Loucy (cell line): Measurements from ENCODE around the gene KAT7.

Source experiments
- H2AFZ ChIP-seq: fragments of 200-600 bp; sonication (generic); 2 replicates; pipeline ENCODE4 v1.6.0; 2016; ENCODE audit warnings: antibody characterized with exemption, mild to moderate bottlenecking, low read length, moderate library complexity
- H3F3A ChIP-seq: fragments of 200-600 bp; 2 replicates; pipeline ENCODE4 v1.6.0; 2016; ENCODE audit warnings: antibody characterized with exemption, low read depth, mild to moderate bottlenecking
- H3K27me3 ChIP-seq: fragments of 200-600 bp; sonication (generic); 2 replicates; pipeline ENCODE4 v1.6.1; 2014; ENCODE audit warnings: low read length, mild to moderate bottlenecking; ENCODE audit not compliant: insufficient read depth, poor library complexity, severe bottlenecking
- H3K36me3 ChIP-seq: fragments of 200-600 bp; sonication (generic); 2 replicates; pipeline ENCODE4 v1.6.1; 2016; ENCODE audit warnings: low read length; ENCODE audit not compliant: insufficient read depth
- H3K4me1 ChIP-seq: fragments of 200-600 bp; sonication (generic); 2 replicates; pipeline ENCODE4 v1.5.1; 2014; ENCODE audit warnings: low read length, mild to moderate bottlenecking; ENCODE audit not compliant: insufficient read depth, poor library complexity, severe bottlenecking
- H3K4me2 ChIP-seq: fragments of 200-600 bp; sonication (generic); 2 replicates; pipeline ENCODE4 v1.6.0; 2014; ENCODE audit warnings: antibody characterized with exemption, low read length, low read depth, mild to moderate bottlenecking; ENCODE audit not compliant: poor library complexity, severe bottlenecking
- H3K4me3 ChIP-seq: fragments of 200-600 bp; sonication (generic); 2 replicates; pipeline ENCODE4 v1.5.1; 2014; ENCODE audit warnings: low read length, mild to moderate bottlenecking, mixed read lengths; ENCODE audit not compliant: poor library complexity, severe bottlenecking
- H3K79me2 ChIP-seq: fragments of 200-600 bp; sonication (generic); 2 replicates; pipeline ENCODE4 v1.6.1; 2014; ENCODE audit warnings: low read length; ENCODE audit not compliant: insufficient read depth
- H3K9ac ChIP-seq: fragments of 200-600 bp; sonication (generic); 2 replicates; pipeline ENCODE4 v1.6.0; 2014; ENCODE audit warnings: mild to moderate bottlenecking, low read depth, low read length, moderate library complexity; ENCODE audit not compliant: poor library complexity, severe bottlenecking
- H3K9me2 ChIP-seq: fragments of 200-600 bp; sonication (generic); replicated peaks from 2 replicates; pipeline ENCODE4 v1.6.1; 2016; ENCODE audit warnings: low read depth, low read length, mixed read lengths
- H3K9me3 ChIP-seq: fragments of 200-600 bp; sonication (generic); 2 replicates; pipeline ENCODE4 v1.6.1; 2014; ENCODE audit warnings: mild to moderate bottlenecking, antibody characterized with exemption, low read length, low read depth; ENCODE audit not compliant: insufficient read depth
- H4K20me1 ChIP-seq: fragments of 200-600 bp; sonication (generic); 2 replicates; pipeline ENCODE4 v1.6.0; 2014; ENCODE audit warnings: antibody characterized with exemption, low read length, mild to moderate bottlenecking; ENCODE audit not compliant: insufficient read depth, poor library complexity, severe bottlenecking
- EZH2phosphoT487 ChIP-seq: fragments of 200-600 bp; IDR thresholded peaks from 2 replicates; pipeline ENCODE4 v1.6.1; 2018; ENCODE audit warnings: antibody characterized with exemption, mild to moderate bottlenecking, moderate library complexity, borderline replicate concordance
- TF ChIP-seq, protein P1 (sequence below): fragments of 200-600 bp; sonication (generic); conservative IDR thresholded peaks from 2 replicates; pipeline ENCODE4 v1.5.1; 2014; ENCODE audit warnings: mild to moderate bottlenecking, antibody characterized with exemption, low read length

The KAT7 gene

DNA sequence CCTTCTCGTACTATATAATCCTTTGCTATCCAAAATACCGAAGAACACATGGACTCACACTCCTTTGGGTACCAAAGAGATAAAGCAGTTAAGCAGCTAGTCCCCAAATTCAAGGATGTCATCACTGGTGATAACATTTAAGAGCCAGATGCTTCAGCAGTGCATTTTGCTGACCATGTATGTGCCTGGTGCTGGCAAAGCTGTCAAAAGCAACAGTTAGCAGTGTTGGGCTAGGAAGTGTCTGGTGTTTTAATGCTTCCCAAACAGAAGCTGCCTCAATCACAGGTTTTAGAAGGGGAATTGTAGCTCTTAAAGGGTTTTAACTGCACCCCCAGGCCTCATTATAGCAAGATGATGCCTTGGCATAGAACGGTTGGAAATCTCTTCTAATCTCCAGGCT lies 29.3 kb upstream of the KAT7 start:
- Histone ChIP-seq H3F3A (no peaks in the 10 kb centered on the region; the same call in 1 of the 2 replicates), H2AFZ (no peak overlapping the region), H4K20me1 (peaks cover 88% of the 10 kb centered on the region), H3K4me1 (peaks cover 75% of the 10 kb centered on the region), H3K9me3 (no peaks in the 10 kb centered on the region), H3K79me2 (peaks cover 97% of the 10 kb centered on the region), H3K9me2 (no peaks in the 10 kb centered on the region), H3K4me3 (peak overlapping the region; percentile 91), H3K27me3 (no peaks in the 10 kb centered on the region), H3K4me2 (peak overlapping the region; percentile 92), H3K36me3 (peaks cover 10% of the 10 kb centered on the region; the same call in 1 of the 2 replicates), H3K9ac (peak overlapping the region; percentile 95)
- TF ChIP-seq, protein P1, sequence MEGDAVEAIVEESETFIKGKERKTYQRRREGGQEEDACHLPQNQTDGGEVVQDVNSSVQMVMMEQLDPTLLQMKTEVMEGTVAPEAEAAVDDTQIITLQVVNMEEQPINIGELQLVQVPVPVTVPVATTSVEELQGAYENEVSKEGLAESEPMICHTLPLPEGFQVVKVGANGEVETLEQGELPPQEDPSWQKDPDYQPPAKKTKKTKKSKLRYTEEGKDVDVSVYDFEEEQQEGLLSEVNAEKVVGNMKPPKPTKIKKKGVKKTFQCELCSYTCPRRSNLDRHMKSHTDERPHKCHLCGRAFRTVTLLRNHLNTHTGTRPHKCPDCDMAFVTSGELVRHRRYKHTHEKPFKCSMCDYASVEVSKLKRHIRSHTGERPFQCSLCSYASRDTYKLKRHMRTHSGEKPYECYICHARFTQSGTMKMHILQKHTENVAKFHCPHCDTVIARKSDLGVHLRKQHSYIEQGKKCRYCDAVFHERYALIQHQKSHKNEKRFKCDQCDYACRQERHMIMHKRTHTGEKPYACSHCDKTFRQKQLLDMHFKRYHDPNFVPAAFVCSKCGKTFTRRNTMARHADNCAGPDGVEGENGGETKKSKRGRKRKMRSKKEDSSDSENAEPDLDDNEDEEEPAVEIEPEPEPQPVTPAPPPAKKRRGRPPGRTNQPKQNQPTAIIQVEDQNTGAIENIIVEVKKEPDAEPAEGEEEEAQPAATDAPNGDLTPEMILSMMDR, result no peak
- no peak for TF ChIP-seq EZH2phosphoT487

DNA sequence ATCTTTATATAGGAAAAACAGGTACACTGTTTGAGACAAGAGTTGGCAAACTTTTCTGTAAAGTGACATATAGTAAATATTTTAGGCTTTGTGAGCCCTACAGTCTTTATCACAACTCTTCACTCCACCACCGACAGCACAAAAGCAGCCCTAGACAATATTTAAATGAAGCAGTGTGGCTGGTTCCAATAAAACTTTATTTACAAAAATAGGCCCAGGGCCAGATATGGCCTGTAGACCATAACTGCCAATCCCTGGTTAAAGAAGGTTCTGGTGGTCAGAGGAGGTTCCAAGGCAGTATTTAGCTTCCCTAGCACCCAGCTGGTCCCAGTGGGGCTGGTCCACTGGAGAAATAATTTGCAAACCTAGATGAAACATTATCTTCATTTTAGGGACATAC lies 28.2 kb upstream of the KAT7 start:
- no peaks in the 10 kb centered on the region for H3K9me2 ChIP-seq
- no peak overlapping the region for H2AFZ ChIP-seq
- peaks cover 86% of the 10 kb centered on the region for H3K79me2 ChIP-seq
- H4K20me1 ChIP-seq, result peaks cover 79% of the 10 kb centered on the region
- peak overlapping the region; percentile 92 for H3K4me2 ChIP-seq
- peak overlapping the region; percentile 95 for H3K9ac ChIP-seq
- peak overlapping the region; percentile 91 for H3K4me3 ChIP-seq
- H3F3A ChIP-seq, result no peaks in the 10 kb centered on the region; the same call in 1 of the 2 replicates
- no peaks in the 10 kb centered on the region for H3K27me3 ChIP-seq
- H3K9me3 ChIP-seq, result no peaks in the 10 kb centered on the region
- TF ChIP-seq, protein P1, result no peak
- TF ChIP-seq EZH2phosphoT487, result no peak
- peaks cover 73% of the 10 kb centered on the region for H3K4me1 ChIP-seq
- peaks cover 6% of the 10 kb centered on the region; the same call in 1 of the 2 replicates for H3K36me3 ChIP-seq

GRCh38 chr17:49760932-49761558 lies 27.4 kb upstream of the KAT7 start:
- peaks cover 78% of the 10 kb centered on the region for H3K79me2 ChIP-seq
- peaks cover 65% of the 10 kb centered on the region for H3K4me1 ChIP-seq
- no peaks in the 10 kb centered on the region for H3K9me2 ChIP-seq
- H4K20me1 ChIP-seq, result peaks cover 72% of the 10 kb centered on the region
- H3K27me3 ChIP-seq, result no peaks in the 10 kb centered on the region
- no peak for TF ChIP-seq EZH2phosphoT487
- TF ChIP-seq, protein P1, result no peak
- peak overlapping the region; percentile 92 for H3K4me2 ChIP-seq
- H3F3A ChIP-seq, result no peaks in the 10 kb centered on the region; the same call in 1 of the 2 replicates
- peaks cover 5% of the 10 kb centered on the region; the same call in 1 of the 2 replicates for H3K36me3 ChIP-seq
- peak overlapping the region; percentile 95 for H3K9ac ChIP-seq
- no peaks in the 10 kb centered on the region for H3K9me3 ChIP-seq
- H3K4me3 ChIP-seq, result peak overlapping the region; percentile 91
- no peak overlapping the region for H2AFZ ChIP-seq
